HG03064 (cell line): ENCODE results near the gene HOOK2.
"Not testable (repeated sequence)": the region's sequence is repeated elsewhere in the genome, so short reads cannot be mapped to it uniquely, and the experiment has no call there.

Source experiments
- ATAC-seq: cut with Tn5 transposase; IDR thresholded peaks from one replicate; pipeline ENCODE4 v1.9.1; 2021; ENCODE audit warnings: low read depth; ENCODE audit not compliant: unreplicated experiment

The HOOK2 gene

DNA sequence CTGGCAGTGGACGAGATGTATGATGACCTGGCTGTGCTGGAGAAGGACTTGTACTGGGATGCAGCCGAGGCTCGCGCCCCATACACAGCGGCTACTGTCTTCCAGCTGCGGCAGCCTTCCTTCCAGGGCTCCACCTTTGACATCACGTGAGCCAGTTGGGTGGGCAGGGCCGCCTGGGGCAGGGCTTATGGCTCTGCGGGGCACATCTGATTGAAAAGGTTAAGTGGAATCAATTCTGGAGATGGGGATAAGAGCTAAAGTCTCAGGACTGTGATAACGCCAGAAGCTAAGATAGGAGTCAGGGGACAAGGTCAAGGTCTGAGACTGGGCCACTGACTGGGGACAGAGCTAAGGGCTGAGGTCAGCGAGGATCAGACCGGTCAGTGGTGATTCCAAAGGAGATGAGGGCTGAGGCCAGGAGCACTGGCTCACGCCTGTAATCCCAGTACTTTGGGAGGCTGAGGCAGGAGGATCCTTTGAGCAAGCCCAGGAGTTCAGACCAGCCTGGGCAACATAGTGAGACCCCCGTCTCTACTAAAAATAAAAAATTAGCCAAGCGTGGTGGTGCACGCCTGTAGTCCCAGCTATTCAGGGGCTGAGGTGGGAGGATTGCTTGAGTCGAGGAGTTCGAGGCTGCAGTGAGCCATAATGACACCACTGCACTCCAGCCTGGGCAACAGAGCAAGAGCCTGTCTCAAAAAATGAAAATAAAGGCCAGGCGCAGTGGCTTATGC, 19.0 kb downstream of the HOOK2 start:
- no peak for ATAC-seq

- ATAC-seq, result no peak
Measured at GRCh38 chr19:12754465-12755196, 20.7 kb downstream of the HOOK2 start.

DNA sequence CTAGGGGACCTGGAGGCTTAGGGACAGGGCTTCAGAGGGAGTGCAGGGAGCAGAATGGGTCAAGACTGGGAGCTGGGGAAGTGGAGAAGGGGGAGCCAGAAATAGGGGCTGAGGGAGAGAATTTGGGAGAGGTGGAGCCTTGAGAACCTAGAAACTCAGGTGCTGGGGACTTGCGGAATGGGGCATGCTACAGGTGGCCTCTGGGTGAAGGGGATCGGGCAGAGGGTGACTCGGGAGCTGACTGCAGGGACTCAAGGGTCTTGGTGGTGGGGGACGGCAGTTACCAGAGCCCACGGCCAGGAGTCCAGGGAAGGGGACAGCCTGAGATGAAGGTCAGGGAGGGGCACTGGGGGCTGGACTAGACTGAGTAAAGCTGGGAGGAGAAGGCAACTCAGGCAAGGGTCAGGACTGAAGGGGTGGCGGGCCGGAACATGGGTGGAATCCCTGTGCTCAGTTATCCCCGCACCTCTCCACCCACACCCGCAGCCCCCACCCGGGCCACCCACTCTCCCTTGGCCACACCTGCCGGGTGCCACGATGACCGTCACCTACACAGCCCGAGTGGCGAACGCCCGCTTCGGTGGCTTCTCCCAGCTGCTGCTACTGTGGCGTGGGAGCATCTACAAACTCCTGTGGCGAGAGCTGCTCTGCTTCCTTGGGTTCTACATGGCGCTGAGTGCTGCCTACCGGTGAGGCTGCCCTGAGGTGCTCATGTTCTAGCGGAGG, 23.1 kb downstream of the HOOK2 start:
- ATAC-seq, result no peak

GRCh38 chr19:12751635-12752034, 23.7 kb downstream of the HOOK2 start, which contains the start of gene BEST2:
Gene BEST2 (plus strand): TSS chr19:12751791. CDS start chr19:12752593, 802 bp downstream.
- ATAC-seq, result no peak

- no peak for ATAC-seq
Measured at GRCh38 chr19:12750851-12751250, 24.5 kb downstream of the HOOK2 start.

- ATAC-seq, result no peak
Measured at GRCh38 chr19:12749938-12750521, 25.3 kb downstream of the HOOK2 start.

- no peak for ATAC-seq
Measured at GRCh38 chr19:12748489-12748888, 26.9 kb downstream of the HOOK2 start.

- no peak for ATAC-seq
Measured at GRCh38 chr19:12745166-12745897, 30.0 kb downstream of the HOOK2 start.

GRCh38 chr19:12737835-12738351, 37.5 kb downstream of the HOOK2 start:
- no peak for ATAC-seq

DNA sequence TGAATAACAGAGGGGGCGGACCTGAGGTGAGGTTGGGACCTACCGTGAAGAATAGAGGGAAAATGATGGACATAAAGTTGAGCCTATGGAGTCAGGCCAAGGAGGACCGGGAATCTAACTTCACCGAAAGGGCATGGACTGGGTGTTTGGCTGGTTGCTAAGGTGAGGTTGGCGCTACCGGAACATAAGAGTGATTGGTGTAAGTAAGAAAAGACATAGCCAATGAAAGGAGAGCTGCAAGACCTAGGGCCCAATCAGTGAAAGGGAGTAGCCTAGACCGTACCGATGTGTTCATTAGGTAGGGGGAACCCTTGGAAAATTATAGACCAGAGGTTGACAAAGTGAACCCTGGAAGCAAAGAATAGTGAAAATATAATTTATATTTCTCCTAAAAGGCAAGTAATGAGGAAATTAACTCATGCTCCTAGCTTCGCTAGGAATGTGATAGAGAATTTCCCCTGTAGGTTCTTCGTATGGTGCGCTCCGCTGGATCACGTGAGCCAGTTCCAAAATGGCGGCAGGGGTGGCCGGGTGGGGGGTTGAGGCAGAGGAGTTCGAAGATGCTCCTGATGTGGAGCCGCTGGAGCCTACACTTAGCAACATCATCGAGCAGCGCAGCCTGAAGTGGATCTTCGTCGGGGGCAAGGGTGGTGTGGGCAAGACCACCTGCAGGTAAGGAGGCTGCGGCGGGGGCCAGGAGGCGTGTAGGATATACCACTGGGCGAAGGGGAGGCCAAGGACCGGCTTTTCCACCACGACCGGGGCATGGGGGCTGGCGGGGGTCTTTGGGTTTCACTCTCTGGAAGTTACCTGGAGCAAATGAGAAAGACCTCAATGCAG, 38.1 kb downstream of the HOOK2 start, which contains the start of gene GET3:
TSS of gene GET3 (plus strand) at position 503 of the 840 bp plus-strand sequence. CDS start at position 512, 9 bp downstream.
- peak; percentile 62 for ATAC-seq

DNA sequence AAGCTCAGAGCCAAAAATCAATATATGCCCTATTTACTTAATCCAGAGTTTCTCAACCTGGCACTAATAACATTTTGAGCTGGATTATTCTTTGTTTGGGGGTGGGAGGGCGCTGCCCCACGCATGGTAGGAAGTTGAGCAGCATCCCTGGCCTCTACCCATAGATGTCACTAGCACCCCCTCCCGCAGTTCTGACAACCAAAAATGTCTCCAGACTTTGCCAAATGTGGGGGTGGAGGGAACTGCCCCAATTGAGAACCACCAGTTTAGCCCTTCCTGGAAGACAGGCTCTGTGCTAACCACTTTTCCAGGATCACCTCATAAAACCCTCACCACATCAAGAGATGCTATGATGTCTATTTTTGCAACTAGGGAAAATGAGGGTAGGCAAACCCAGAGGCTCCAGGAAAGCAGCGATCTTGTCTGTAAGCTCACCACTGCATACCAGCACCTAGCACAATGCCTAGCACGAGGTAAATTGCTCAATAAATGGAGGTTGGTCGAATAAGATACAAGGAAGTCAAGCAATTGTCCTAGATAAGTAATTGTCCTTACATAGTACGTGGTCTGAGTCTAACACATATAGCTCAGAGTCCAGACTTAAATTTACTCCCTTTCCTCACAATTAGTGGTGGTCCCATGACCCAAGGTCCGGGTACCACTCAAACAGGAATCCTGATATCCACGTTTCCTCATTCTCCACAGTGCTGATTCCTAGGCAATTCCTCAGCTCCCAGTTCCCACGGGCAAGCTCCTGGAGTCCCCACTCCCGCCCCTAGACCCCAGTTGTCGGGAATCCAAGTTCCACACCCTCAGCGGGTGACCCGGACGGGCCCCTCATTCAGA, 41.8 kb downstream of the HOOK2 start:
- ATAC-seq, result no peak

DNA sequence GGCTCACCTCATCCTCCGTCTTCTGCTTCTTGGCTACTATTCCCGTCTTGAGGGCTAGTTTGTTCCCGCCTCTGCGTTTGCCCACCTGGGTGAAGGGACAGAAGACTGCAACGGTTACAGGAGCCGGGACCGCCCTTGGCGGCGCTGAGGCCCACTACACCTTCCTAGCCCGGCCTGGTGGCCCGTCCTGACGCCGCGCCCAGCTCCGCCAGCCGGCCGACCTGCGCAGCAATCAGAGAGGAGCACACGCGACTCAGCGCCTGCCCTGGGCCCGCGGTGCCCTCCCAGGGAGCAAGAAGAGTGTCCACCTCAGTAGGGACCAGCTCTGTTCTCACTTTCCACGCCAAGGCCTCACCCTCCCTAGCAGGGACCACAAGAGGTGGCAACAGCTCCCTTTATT, 44.0 kb downstream of the HOOK2 start:
- no peak for ATAC-seq

DNA sequence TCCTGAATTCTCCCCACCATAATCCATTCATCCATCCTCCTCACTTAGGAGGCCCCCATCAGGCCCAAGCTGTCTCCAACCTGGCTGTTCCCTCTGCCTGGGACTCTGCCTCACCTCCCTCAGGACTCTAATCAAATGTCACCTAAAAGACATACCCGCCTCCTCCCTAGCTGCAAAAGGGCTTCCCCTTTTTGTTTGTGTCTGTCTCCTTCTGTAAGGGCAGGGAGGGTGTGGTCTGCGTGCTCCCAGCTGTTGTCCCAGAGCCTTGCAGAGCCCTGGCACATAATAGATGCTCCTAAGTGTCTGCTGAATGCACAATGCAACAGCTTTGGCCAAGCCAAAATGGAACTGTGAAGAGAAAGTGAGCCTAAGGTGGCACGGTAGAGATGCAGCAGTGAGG, 45.3 kb downstream of the HOOK2 start:
- ATAC-seq, result no peak

GRCh38 chr19:12727745-12728433, 47.5 kb downstream of the HOOK2 start:
- ATAC-seq, result no peak

DNA sequence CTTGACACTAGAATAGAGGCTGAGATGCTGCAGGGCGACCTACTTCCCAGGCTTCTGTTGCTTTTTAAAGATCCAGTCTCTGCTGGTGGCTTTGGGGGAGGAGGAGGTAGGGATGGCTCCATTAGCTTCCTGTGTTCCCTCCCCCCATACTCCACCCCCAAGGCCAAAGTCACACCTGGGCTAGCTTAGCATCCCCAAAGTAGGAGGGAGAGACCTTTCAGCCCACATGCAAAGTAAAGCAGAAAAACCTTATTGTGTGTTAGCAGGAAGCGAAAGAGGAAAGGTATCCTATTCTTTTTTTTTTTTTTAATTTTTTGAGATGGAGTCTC, 48.4 kb downstream of the HOOK2 start:
- no peak for ATAC-seq

DNA sequence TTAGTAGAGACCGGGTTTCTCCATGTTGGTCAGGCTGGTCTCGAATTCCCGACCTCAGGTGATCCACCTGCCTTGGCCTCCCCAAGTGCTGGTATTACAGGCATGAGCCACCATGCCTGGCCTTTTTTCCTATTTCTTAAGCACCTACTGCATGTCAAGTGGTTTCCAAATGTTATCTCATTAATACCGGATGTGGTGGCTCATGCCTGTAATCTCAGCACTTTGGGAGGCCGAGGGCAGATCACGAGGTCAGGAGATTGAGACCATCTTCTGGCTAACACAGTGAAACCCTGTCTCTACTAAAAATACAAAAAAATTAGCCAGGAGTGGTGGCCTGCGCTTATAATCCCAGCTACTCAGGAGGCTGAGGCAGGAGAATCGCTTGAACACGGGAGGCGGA, 49.7 kb downstream of the HOOK2 start:
- ATAC-seq, result not testable (repeated sequence)

GRCh38 chr19:12723641-12724426, 51.5 kb downstream of the HOOK2 start, which contains the start of gene TNPO2:
Gene TNPO2 (minus strand): TSS chr19:12723932. CDS start chr19:12720977, 2,955 bp downstream.
- no peak for ATAC-seq
